Stimulated activated memory B cell treated with anti-CD40 and anti-IgM and Interleukin-4, amounts not matched to agents 10 μg/mL and 1 μg/mL and 100 μg/mL, for 72 hours (primary cell): ENCODE measurements around the gene DDAH2.

ENCODE experiments used
- ATAC-seq: fragments of 150-1000 bp; cut with Tn5 transposase; 2 replicates; pipeline ENCODE4 v1.10.0; 2021
- H3K27ac Mint-ChIP-seq: one replicate; pipeline ENCODE4 v1.8.0; 2022; ENCODE audit warnings: mild to moderate bottlenecking, mixed read lengths
- H3K27me3 Mint-ChIP-seq: one replicate; pipeline ENCODE4 v1.8.0; 2022; ENCODE audit warnings: mixed read lengths
- H3K36me3 Mint-ChIP-seq: one replicate; pipeline ENCODE4 v1.8.0; 2022; ENCODE audit warnings: mixed read lengths
- H3K4me1 Mint-ChIP-seq: one replicate; pipeline ENCODE4 v1.8.0; 2022; ENCODE audit warnings: mixed read lengths
- H3K4me3 Mint-ChIP-seq: one replicate; pipeline ENCODE4 v1.8.0; 2022; ENCODE audit warnings: mild to moderate bottlenecking, moderate library complexity, mixed read lengths
- H3K9me3 Mint-ChIP-seq: one replicate; pipeline ENCODE4 v1.8.0; 2022; ENCODE audit warnings: mixed read lengths

Gene DDAH2, protein sequence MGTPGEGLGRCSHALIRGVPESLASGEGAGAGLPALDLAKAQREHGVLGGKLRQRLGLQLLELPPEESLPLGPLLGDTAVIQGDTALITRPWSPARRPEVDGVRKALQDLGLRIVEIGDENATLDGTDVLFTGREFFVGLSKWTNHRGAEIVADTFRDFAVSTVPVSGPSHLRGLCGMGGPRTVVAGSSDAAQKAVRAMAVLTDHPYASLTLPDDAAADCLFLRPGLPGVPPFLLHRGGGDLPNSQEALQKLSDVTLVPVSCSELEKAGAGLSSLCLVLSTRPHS

DNA sequence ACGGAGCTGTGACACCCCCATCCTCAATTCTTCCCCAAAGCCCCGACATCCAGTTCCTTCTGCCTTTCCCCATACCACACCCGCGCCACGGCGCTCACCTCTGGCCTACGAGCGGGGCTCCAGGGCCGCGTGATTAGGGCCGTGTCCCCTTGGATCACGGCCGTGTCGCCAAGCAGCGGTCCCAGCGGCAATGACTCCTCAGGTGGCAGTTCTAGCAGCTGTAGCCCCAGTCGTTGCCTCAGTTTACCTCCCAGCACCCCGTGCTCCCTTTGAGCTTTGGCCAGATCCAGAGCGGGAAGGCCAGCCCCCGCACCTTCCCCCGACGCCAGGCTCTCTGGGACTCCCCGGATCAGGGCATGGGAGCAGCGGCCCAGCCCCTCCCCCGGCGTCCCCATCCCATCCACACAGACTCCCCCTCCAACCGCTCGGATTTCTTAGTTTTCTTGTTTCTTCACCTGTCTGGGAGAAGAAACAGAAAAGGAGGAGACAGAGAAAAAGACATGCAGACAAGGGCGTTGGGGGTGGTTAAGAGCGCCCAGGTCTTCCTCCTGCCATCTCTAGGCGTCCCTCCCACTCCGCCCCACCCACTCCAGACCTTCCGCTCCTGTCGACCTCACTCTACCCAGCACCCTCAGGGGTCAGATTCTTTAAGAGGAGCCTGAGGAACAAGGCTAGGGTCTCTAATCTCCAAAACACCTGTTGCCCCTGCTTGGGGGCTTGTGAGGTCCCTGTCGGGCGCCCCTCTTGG is at the start of gene DDAH2:
TSS of gene DDAH2 (minus strand) at position 533 of the 748 bp plus-strand sequence. CDS start at position 395, 138 bp downstream.
- Mint-ChIP-seq H3K27ac (peak within 1 kb of the TSS; percentile 86), H3K9me3 (no peaks in the 10 kb centered on the region), H3K4me1 (peaks cover 58% of the 10 kb centered on the region), H3K36me3 (peaks cover 47% of the 10 kb centered on the region), H3K4me3 (peak within 1 kb of the TSS; percentile 98), H3K27me3 (no peaks in the 10 kb centered on the region)
- peak; percentile 38 for ATAC-seq

GRCh38 chr6:31778193-31778592 is 49.1 kb upstream of the DDAH2 start:
- H3K36me3 Mint-ChIP-seq, result peaks cover 35% of the 10 kb centered on the region
- H3K27ac Mint-ChIP-seq, result peak overlapping the region; percentile 90
- ATAC-seq, result no peak

DNA sequence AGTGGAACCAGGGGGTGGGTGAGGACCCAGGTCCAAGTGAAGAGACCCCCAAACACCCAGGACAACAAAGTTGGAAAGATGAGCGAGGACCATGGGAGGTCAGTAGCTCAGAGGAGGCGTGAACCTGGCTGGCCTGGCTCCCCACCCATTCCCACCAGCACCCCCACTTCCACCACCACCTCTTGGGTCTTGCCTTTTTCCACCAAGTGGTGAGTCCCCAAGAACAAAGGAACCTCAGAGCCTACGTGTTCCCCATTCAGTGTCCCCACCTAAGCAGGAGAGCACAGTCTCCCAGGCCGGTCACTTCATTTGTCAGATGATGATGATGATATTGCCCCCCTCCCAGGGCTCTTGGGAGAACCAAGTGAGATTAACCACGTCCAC is 48.6 kb upstream of the DDAH2 start:
- no peak overlapping the region for H3K4me3 Mint-ChIP-seq
- no peaks in the 10 kb centered on the region for H3K9me3 Mint-ChIP-seq
- peak overlapping the region; percentile 90 for H3K27ac Mint-ChIP-seq
- H3K36me3 Mint-ChIP-seq, result peaks cover 30% of the 10 kb centered on the region
- no peaks in the 10 kb centered on the region for H3K27me3 Mint-ChIP-seq
- ATAC-seq, result no peak
- peaks cover 38% of the 10 kb centered on the region for H3K4me1 Mint-ChIP-seq

More at GRCh38 chr6:31778193-31778592, 49.1 kb upstream of the DDAH2 start:
- H3K4me1 Mint-ChIP-seq, result peaks cover 33% of the 10 kb centered on the region
- H3K27me3 Mint-ChIP-seq, result no peaks in the 10 kb centered on the region
- no peak overlapping the region for H3K4me3 Mint-ChIP-seq
- H3K9me3 Mint-ChIP-seq, result no peaks in the 10 kb centered on the region

GRCh38 chr6:31776989-31777666 is 48.0 kb upstream of the DDAH2 start, which contains the start of gene VWA7:
Gene VWA7 (minus strand): TSS chr6:31777328. CDS start chr6:31776779, 549 bp downstream.
- Mint-ChIP-seq H3K36me3 (peaks cover 28% of the 10 kb centered on the region), H3K4me3 (peak within 1 kb of the TSS; percentile 51), H3K9me3 (no peaks in the 10 kb centered on the region), H3K27me3 (no peaks in the 10 kb centered on the region), H3K27ac (peak within 1 kb of the TSS; percentile 90), H3K4me1 (peaks cover 40% of the 10 kb centered on the region)
- peak; percentile 92 for ATAC-seq

DNA sequence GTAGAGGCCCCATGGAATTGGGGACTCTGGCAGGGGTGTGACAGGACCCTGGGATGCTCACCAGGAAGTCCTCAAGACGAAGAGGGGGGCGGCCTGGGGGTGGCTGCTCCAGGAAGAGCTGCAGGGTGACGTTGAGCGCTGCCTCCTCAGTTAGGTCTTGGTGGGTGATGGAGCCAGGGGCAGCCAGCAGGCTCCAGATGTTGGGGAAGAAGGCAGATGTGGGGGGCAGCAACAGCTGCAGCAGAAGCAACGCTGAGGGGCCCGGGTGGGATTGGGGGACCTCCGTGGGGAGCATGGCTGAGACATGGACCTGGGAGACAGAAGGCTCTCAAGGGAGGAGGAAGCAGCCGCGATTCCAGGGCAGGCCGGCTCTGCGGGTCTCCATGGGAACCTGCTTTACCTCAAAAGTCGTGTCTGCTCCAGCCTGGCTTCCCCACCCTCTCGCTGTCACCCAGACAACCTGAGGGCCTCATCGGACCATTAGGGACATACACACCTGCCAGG is 47.4 kb upstream of the DDAH2 start:
- Mint-ChIP-seq H3K9me3 (no peaks in the 10 kb centered on the region), H3K36me3 (peaks cover 28% of the 10 kb centered on the region), H3K27ac (peak overlapping the region; percentile 90), H3K4me1 (peaks cover 40% of the 10 kb centered on the region), H3K4me3 (peak overlapping the region; percentile 51), H3K27me3 (no peaks in the 10 kb centered on the region)
- no peak for ATAC-seq

GRCh38 chr6:31775633-31776484 is 46.8 kb upstream of the DDAH2 start:
- H3K27ac Mint-ChIP-seq, result peak overlapping the region; percentile 90
- peaks cover 40% of the 10 kb centered on the region for H3K4me1 Mint-ChIP-seq
- no peaks in the 10 kb centered on the region for H3K9me3 Mint-ChIP-seq
- no peak for ATAC-seq
- no peaks in the 10 kb centered on the region for H3K27me3 Mint-ChIP-seq
- H3K36me3 Mint-ChIP-seq, result peaks cover 22% of the 10 kb centered on the region
- peak overlapping the region; percentile 51 for H3K4me3 Mint-ChIP-seq

DNA sequence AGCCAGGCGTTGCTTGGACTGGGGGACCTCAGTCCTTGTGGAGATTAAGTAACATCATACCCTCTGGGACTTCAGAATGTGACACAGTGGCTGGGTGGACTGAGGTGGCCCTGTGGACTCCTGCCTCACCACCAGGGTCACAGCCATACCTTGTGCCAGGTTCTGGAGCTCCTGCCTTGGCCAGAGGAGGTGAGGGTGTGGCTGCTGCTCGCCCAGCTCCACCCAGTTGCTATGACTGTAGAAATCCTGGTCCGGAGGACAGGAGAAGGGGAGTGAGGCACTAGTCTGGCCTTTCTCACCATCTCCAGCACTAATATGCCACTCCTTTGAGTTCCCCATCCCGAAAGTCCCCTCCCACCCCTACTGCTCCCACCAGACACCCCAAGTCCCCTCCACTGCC is 46.1 kb upstream of the DDAH2 start:
- Mint-ChIP-seq H3K4me3 (no peak overlapping the region), H3K4me1 (peaks cover 40% of the 10 kb centered on the region), H3K9me3 (no peaks in the 10 kb centered on the region), H3K27me3 (no peaks in the 10 kb centered on the region), H3K36me3 (peaks cover 15% of the 10 kb centered on the region), H3K27ac (peak overlapping the region; percentile 90)
- ATAC-seq, result no peak

- peaks cover 37% of the 10 kb centered on the region for H3K4me1 Mint-ChIP-seq
- ATAC-seq, result no peak
- H3K27ac Mint-ChIP-seq, result no peak overlapping the region
- no peaks in the 10 kb centered on the region for H3K9me3 Mint-ChIP-seq
- no peak overlapping the region for H3K4me3 Mint-ChIP-seq
- H3K36me3 Mint-ChIP-seq, result peaks cover 5% of the 10 kb centered on the region
- no peaks in the 10 kb centered on the region for H3K27me3 Mint-ChIP-seq
Observed at GRCh38 chr6:31771992-31772358, 42.9 kb upstream of the DDAH2 start.

- Mint-ChIP-seq H3K27ac (no peak overlapping the region), H3K27me3 (no peaks in the 10 kb centered on the region), H3K36me3 (peaks cover 5% of the 10 kb centered on the region), H3K4me3 (no peak overlapping the region), H3K4me1 (peaks cover 26% of the 10 kb centered on the region), H3K9me3 (no peaks in the 10 kb centered on the region)
- no peak for ATAC-seq
Observed at GRCh38 chr6:31770860-31771259, 41.8 kb upstream of the DDAH2 start.

- no peak overlapping the region for H3K4me3 Mint-ChIP-seq
- H3K27me3 Mint-ChIP-seq, result no peaks in the 10 kb centered on the region
- H3K9me3 Mint-ChIP-seq, result no peaks in the 10 kb centered on the region
Observed at GRCh38 chr6:31769684-31770371, 40.7 kb upstream of the DDAH2 start.

DNA sequence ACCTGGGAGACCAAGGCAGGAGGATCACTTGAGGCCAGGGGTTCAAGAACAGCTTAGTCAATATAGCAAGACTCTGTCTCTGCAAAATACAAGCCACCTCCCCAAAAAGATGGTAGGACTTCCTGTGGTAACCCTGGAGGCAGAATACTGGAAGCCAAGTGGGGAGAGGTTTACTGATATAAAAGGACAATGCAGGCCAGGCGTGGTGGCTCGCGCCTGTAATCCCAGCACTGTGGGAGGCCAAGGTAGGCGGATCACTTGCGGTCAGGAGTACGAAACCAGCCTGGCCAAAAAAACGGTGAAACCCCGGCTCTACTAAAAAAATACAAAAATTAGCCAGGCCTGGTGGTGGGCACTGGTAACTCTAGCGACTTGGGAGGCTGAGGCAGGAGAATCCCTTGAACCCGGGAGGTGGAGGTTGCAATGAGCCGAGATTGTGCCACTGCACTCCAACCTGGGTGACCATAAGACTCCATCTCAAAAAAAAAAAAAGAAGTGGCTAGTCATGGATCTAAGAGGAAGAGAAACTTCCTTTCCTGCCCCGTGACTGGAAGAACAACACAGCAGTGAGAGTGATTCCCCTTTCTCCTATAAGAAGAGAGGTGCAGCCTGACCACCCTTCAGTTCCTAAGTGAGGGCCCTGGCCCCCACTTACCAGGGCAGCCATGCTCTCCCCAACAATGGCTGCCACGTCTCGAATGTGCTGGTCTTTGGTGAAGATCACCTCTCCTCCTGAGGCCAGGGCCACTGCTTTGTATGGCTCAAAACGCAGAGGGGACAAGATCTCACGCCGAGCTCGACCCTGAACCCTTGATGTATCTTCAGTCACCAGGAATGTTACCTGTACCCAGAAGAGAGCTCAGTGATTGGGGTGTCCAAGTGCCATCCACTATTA is 39.5 kb upstream of the DDAH2 start:
- H3K4me1 Mint-ChIP-seq, result peaks cover 15% of the 10 kb centered on the region
- ATAC-seq, result no peak
- H3K27me3 Mint-ChIP-seq, result no peaks in the 10 kb centered on the region
- H3K9me3 Mint-ChIP-seq, result no peaks in the 10 kb centered on the region
- H3K4me3 Mint-ChIP-seq, result no peak overlapping the region
- H3K36me3 Mint-ChIP-seq, result peaks cover 14% of the 10 kb centered on the region
- no peak overlapping the region for H3K27ac Mint-ChIP-seq

More at GRCh38 chr6:31769684-31770371, 40.7 kb upstream of the DDAH2 start:
- Mint-ChIP-seq H3K27ac (no peak overlapping the region), H3K4me1 (peaks cover 16% of the 10 kb centered on the region), H3K36me3 (peaks cover 10% of the 10 kb centered on the region)
- peak; percentile 80 for ATAC-seq

- peaks cover 20% of the 10 kb centered on the region for H3K36me3 Mint-ChIP-seq
- H3K4me3 Mint-ChIP-seq, result no peak overlapping the region
- ATAC-seq, result no peak
- H3K9me3 Mint-ChIP-seq, result no peaks in the 10 kb centered on the region
- H3K27me3 Mint-ChIP-seq, result no peaks in the 10 kb centered on the region
- H3K27ac Mint-ChIP-seq, result no peak overlapping the region
- H3K4me1 Mint-ChIP-seq, result peaks cover 7% of the 10 kb centered on the region
Observed at GRCh38 chr6:31767096-31767645, 38.1 kb upstream of the DDAH2 start.
